Measurements from ENCODE around the gene EDAR.

DNA sequence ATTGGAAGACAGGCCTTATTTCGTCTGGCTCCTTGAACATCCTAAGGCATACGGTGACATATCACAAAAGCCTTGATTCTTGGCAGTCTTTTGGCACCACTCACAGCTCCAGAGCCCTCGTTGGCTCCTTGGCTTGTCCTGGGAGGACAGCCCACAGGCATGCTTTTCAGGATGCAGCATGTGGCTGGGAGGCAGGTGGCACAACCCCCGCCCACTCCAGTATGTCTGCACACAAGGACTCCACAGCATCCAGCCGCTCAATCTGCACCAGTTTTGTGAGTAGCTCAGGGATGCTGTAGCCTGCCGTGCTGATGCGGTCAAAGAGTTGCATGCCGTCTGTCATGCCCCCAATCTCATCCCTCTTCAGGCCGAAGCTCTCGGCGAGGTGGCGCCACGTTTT is 92.3 kb downstream of the EDAR start:
- TF ChIP-seq, protein P1, sequence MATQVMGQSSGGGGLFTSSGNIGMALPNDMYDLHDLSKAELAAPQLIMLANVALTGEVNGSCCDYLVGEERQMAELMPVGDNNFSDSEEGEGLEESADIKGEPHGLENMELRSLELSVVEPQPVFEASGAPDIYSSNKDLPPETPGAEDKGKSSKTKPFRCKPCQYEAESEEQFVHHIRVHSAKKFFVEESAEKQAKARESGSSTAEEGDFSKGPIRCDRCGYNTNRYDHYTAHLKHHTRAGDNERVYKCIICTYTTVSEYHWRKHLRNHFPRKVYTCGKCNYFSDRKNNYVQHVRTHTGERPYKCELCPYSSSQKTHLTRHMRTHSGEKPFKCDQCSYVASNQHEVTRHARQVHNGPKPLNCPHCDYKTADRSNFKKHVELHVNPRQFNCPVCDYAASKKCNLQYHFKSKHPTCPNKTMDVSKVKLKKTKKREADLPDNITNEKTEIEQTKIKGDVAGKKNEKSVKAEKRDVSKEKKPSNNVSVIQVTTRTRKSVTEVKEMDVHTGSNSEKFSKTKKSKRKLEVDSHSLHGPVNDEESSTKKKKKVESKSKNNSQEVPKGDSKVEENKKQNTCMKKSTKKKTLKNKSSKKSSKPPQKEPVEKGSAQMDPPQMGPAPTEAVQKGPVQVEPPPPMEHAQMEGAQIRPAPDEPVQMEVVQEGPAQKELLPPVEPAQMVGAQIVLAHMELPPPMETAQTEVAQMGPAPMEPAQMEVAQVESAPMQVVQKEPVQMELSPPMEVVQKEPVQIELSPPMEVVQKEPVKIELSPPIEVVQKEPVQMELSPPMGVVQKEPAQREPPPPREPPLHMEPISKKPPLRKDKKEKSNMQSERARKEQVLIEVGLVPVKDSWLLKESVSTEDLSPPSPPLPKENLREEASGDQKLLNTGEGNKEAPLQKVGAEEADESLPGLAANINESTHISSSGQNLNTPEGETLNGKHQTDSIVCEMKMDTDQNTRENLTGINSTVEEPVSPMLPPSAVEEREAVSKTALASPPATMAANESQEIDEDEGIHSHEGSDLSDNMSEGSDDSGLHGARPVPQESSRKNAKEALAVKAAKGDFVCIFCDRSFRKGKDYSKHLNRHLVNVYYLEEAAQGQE (IDR thresholded peaks at IDR 0.05; ENCODE audit: insufficient read depth in 1 of 2, low read depth in 2 of 2, low read length in 2 of 2), result no peak
- TF ChIP-seq POLR2AphosphoS5 (IDR thresholded peaks at IDR 0.05; ENCODE audit: low read depth, low read length), result no peak
- no peak for TF ChIP-seq FOXP2 (optimal IDR thresholded peaks at IDR 0.05; ENCODE audit: borderline replicate concordance, extremely low read depth, extremely low read length, insufficient read depth)
